GM21526 (cell line): ENCODE results near the gene KCNN4.
"Not testable (repeated sequence)": the region's sequence is repeated elsewhere in the genome, so short reads cannot be mapped to it uniquely, and the experiment has no call there.

Experiments
- ATAC-seq: cut with Tn5 transposase; IDR thresholded peaks from one replicate; pipeline ENCODE4 v1.9.1; 2021; ENCODE audit warnings: moderate library complexity; ENCODE audit not compliant: unreplicated experiment, low FRiP score

Gene KCNN4

GRCh38 chr19:43780706-43781525, at the start of gene KCNN4:
Gene KCNN4, minus strand, starts transcription at chr19:43780973. Its CDS starts 112 bp downstream, at chr19:43780861.
- ATAC-seq: no peak

GRCh38 chr19:43826787-43827754, 46.3 kb upstream of the KCNN4 start, which contains the start of gene ZNF283:
Gene ZNF283, plus strand, starts transcription at chr19:43827321. Its CDS starts 6,184 bp downstream, at chr19:43833505.
- peak; percentile 93 for ATAC-seq

GRCh38 chr19:43824572-43824971, 43.8 kb upstream of the KCNN4 start:
- ATAC-seq: not testable (repeated sequence)

- ATAC-seq: not testable (repeated sequence)
These were observed 43.1 kb upstream of the KCNN4 start for GRCh38 chr19:43823856-43824255.

DNA sequence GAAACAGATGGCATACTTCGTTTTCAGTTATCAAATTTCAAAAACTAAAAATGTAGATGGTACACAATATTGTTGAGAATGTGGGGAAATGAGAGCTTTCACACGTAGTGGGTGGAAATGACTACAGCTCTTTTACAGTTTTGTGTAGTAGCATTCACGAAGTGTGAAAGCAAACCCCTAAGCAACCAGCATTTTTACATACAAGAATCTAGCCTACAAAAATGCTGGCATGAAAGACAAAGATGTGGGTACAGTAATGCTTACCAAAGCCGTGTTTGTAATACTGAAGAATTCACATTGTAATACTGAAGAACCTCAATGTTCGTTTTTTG, 40.1 kb upstream of the KCNN4 start:
- ATAC-seq: no peak

- no peak for ATAC-seq
These were observed 39.5 kb upstream of the KCNN4 start for GRCh38 chr19:43820098-43820883.

DNA sequence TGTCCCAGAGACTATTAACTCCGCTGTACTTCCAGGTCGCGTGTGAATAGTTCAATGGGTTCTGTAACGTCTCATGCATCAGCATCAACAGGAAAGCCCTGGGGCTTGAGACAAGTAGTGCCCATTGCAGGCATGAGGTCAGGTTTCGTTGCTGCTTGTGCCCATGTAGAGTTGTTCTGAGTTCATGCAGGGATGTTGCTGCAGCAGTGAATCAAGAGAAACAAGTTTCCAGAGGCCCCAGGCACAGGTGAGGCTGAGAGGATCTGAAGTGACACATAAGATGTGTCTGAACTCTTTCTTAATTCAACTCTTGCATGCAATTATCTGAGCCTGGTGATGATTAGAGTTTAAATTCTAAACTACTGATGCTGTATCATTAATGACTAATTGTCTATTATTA, 37.7 kb upstream of the KCNN4 start:
- ATAC-seq: no peak

- not testable (repeated sequence) for ATAC-seq
These were observed 36.7 kb upstream of the KCNN4 start for GRCh38 chr19:43817454-43817853.

DNA sequence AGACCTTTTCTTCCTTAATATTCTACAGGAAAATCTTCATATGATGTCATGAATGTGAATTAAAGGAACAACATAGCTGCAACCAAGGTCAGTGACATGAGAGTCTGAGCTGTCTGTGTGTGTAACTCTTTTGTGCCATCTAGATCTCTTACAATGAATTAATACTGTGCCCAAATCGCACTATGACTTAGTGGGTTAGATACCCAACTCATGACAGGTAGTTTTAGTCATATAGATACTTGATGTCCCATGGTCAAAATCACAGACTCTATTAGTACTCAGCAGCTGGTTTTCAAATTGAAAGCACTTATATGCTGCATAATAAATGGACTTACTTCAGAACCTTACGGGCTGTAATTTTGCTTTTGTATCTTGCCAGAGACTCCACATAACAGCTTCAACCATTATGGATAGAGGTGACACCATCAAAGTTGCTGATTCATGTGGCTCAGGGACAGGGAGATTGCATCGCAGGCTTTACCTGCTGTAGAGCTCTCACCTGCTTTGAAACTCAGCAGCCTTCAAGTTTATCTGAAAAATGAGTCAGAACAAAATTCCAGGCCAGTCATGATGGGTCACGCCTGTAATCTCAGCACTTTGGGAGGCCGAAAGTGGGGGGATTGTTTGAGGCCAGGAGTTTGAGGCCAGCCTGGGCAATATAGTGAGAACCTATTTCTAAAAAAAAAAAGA, 34.0 kb upstream of the KCNN4 start:
- no peak for ATAC-seq

GRCh38 chr19:43812688-43813087, 31.9 kb upstream of the KCNN4 start:
- no peak for ATAC-seq

DNA sequence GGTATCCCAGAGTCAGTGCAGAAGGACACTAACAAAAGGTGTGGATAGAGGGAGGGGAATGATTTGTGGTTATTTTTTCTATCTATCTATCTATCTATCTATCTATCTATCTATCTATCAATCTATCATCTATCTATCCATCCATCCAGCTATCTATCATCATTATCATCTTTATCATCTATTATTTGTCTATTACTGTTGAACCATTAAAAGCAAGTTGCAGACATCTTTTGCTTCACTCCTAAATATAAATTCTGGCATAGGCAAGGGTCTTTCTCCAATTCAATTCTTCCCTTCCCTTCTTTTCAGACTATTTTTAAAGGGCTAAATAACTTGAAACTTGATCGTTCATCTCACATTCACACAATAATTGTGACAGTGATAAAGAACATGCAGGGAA, 31.5 kb upstream of the KCNN4 start:
- no peak for ATAC-seq

- ATAC-seq: no peak
These were observed 31.1 kb upstream of the KCNN4 start for GRCh38 chr19:43811837-43812236.

- no peak for ATAC-seq
These were observed 29.3 kb upstream of the KCNN4 start for GRCh38 chr19:43809762-43810696.

DNA sequence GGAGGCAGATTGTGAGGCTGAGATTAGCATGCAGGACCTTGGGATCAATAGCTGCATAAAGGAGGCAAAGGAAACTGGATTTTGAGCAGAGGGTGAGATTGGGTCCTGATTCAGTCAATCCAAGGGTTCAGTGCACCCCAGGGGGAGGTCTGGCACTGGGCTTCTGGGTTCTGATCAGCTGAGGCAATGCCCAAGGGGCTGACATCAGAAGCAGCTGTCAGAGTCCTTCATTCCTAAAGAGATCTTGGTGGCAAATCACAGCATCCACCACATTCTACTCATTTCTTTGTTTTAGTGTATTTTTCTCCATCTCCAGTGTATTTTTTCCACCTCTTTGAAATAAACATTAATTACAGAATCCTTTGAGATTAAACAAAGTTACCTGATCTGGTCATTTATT, 26.9 kb upstream of the KCNN4 start:
- no peak for ATAC-seq

- no peak for ATAC-seq
These were observed 26.1 kb upstream of the KCNN4 start for GRCh38 chr19:43806848-43807247.

DNA sequence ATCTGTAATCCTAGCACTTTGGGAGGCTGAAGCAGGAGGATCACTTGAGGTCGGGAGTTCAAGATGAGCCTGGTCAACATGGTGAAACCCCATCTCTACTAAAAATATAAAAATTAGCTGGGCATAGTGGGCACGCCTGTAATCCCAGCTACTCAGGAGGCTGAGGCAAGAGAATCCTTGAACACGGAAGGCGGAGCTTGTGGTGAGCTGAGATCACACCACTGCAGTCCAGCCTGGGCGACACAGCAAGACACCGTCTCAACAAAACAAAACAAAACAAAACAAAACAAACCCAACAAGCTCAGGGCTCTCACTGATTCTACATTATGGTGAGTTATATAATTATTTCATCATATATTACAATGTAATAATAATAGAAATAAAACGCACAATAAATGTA, 25.6 kb upstream of the KCNN4 start:
- not testable (repeated sequence) for ATAC-seq

- ATAC-seq: no peak
These were observed 23.7 kb upstream of the KCNN4 start for GRCh38 chr19:43804432-43804831.

GRCh38 chr19:43802216-43802951, 21.6 kb upstream of the KCNN4 start, which contains the start of gene LYPD5:
Gene LYPD5, minus strand, starts transcription at chr19:43802447. Its CDS starts 67 bp downstream, at chr19:43802380.
- ATAC-seq: no peak
